HG02981 (cell line): ENCODE results near the gene PRKAR2A.
"Not testable (repeated sequence)": the region's sequence is repeated elsewhere in the genome, so short reads cannot be mapped to it uniquely, and the experiment has no call there.

Source experiments
- ATAC-seq: cut with Tn5 transposase; IDR thresholded peaks from one replicate; pipeline ENCODE4 v1.9.1; 2021; ENCODE audit warnings: mild to moderate bottlenecking, moderate library complexity; ENCODE audit not compliant: unreplicated experiment

PRKAR2A gene

GRCh38 chr3:48734541-48734940 is 113.1 kb downstream of the PRKAR2A start:
- not testable (repeated sequence) for ATAC-seq

- ATAC-seq: not testable (repeated sequence)
Measured at GRCh38 chr3:48733752-48734518, 113.7 kb downstream of the PRKAR2A start.

DNA sequence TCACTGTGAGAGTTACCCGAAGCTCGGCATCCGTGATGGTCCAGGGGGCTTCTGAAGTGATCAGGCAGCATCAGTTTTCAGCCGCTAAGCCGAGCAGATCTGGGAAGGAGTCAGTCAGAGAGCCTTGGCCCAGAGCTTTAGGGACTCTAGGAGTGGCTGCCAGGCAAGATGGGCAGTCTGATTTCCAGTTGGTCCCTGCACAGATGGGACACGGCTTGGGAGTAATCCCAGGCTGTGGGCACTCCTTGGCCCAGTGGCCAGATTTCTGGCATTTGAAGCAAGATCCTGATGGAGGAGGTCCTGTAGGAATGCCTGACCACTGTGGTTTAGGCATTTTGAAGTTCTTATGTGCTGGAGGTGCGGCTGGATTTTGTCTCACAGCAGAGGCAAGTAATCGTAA is 120.2 kb downstream of the PRKAR2A start:
- ATAC-seq: no peak

DNA sequence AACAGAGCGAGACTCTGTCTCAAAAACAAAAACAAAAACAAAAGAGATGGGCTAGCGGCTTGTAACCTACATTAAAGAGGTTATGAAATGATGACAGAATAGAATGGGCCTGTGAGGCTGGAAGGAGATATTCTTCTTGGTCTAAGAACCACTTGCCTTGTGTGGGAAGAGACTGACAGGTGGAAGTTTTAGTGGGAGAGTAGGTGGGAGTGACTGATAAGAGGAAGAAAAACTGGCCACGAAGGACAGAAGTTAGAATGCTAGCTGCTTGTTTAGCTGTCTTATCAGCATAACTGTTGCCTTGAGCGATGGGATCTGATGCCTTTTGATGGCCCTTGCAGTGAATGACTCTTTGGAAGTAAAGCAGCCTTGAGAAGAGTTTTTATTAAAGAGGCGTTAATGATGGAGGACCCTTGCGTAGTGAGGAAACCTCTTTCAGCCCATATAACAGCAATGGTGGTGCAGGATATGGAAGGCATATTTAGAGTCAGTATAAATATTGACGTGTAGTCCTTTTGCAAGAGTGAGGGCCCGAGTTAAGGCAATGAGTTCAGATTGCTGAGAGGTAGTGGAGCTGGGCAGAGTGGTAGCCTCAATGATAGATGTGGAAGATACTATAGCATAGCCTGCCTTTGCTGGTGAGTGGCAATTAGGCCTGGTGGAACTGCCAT is 122.4 kb downstream of the PRKAR2A start:
- ATAC-seq: not testable (repeated sequence)

GRCh38 chr3:48723725-48724124 is 123.9 kb downstream of the PRKAR2A start:
- no peak for ATAC-seq

- not testable (repeated sequence) for ATAC-seq
Measured at GRCh38 chr3:48723293-48723692, 124.4 kb downstream of the PRKAR2A start.

DNA sequence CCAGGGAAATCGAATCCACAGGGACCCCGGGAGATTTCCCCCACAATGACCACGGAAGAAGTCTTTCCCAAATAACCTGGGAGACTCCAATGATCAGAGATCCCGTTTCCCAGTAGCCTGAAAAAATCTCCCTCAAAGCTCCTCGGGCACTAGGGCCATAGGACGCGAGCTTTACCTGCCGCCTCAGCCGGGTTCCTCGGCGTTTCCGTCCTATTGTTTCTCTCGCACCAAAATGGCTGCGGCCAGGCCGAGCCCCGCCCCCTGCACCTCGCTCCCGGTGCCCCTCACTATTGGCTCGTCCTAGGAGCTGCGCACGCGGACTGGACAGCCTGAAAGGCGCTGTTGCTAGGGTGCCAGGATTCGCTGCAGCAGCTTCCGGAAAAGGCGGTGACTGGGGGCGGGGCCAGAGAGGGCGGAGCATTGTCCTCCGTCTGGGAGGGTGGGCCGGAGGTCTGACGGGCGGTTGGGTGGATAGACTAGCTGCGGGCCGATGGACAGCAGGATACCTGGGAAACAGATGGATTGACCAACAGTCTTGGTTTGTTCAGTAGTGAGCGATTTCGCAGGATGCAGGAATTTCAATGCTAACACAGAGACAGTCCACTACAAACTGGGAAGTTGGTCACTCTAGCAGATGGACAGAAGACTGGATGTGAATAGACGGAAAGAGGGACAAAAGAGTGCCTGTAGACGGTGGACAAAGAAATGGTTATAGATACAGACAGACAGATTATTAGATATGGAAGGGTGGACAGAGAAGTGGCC is 130.5 kb downstream of the PRKAR2A start, which contains the start of gene IP6K2:
Gene IP6K2, minus strand, starts transcription at position 240 of the 765 bp plus-strand sequence. CDS start 21,930 bp downstream, outside the sequence.
- peak; percentile 97 for ATAC-seq

DNA sequence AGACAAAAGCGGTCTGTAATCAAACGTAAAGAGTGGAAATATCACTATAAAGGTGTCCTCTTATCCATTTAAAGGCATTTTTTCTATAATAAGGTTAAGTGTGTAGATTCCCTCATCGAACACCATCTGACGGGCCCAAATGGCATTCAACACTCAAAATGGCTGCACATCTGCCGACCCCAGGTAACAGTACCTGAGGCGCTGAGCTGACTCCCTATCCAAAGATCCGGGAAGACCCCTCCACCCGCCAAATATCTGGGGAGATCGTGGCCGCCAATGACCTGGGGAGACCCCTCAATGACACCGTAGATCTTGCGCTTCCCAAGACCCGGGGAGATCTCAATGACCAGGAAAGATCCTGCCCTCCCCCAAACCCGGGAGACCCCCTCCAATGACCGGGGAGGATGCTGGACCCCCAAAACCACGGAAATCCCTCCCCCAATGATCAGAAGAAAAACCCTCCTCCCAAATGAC is 131.1 kb downstream of the PRKAR2A start:
- no peak for ATAC-seq

DNA sequence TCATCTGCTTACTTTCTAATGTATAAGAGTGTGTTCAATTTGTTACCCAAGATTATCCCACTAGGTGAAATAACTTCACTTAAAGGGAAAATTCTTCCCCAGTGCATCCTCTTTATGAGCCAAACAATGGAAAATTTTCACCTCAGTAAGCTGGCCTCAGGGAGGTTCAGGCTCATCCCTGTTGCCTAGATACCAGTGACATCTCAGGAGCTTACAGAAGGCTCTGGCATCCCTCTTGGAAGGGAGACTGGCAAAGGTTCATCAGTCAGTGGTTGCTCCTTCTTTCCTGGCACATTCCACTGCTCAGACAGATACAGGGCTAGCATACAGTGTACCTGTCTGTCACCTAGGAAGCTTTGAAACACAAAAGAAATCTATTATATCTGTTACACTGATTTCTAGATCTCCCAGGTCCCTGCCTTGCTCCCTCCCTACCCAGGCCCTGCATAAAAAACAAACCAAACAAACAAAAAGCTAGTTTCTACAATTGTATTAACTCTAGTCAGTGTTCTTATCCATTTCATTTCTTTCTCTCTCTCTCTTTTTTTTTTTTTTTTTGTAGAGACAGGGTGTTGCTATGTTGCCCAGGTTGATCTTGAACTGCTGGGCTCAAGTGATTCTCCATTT is 132.4 kb downstream of the PRKAR2A start:
- ATAC-seq: no peak

- no peak for ATAC-seq
Measured at GRCh38 chr3:48711727-48712126, 135.9 kb downstream of the PRKAR2A start.

DNA sequence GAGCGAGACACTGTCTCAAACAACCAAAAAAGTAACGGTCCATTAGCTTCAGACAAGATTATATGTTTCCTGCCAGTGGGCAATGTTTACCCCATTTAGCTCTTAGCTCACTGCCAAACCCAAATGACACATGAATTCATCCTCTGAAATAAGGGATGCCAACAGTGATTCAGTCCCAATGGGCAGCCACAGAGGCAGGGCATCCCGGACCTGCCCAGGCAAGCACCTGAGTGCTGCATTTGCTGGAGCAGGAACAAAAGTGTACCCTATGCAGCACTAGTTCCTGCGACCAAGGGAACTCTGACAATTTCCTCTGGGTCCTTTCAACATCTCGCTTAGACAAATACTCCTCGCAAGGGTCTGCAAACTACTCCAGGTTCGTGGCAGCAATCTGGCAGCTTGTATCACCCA is 138.6 kb downstream of the PRKAR2A start:
- no peak for ATAC-seq

DNA sequence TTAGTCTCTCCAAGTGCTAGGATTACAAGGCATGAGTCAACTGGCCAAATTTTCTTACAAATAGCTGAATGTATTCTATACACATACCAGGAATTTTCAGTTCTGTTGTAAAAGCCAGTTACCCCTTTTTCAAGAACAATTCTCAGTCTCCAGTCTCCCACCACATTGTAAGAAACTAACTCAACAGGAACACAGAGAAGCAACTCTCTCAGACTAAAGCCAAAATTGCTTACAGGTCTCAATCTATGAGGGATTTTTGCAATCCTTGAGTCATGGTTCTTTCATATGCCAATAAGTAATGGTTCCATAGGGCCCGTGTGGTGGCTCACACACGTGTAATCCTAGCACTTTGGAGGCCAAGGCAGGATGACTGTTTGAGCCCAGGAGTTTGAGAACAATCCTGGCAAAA is 139.2 kb downstream of the PRKAR2A start:
- no peak for ATAC-seq

- no peak for ATAC-seq
Measured at GRCh38 chr3:48707157-48707556, 140.5 kb downstream of the PRKAR2A start.

DNA sequence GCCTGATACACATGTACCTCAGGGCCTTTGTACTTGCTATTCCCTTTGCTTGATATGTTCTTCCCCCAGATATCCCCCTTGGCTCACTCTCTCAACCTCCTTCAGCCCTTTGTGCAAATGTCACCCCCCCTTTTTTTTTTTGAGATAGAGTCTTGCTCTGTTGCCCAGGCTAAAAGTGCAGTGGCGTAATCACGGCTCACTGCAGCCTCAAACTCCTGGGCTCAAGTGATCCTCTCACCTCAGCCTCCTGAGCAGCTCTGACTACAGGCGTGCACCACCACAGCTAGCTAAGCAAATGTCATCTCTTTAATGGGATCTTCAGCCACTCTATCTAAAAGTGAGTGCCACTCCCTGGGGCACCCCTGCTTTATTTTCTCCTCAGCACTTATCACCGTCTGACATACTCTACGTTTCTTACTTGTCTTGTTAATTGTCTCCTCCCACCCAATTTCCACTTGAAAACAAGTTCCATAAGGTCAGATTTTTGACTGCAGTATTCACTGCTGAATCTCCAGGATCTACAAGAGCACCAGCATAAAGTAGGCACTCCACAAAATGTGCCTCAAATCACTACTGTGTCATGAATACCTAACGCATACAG is 145.3 kb downstream of the PRKAR2A start:
- no peak for ATAC-seq

DNA sequence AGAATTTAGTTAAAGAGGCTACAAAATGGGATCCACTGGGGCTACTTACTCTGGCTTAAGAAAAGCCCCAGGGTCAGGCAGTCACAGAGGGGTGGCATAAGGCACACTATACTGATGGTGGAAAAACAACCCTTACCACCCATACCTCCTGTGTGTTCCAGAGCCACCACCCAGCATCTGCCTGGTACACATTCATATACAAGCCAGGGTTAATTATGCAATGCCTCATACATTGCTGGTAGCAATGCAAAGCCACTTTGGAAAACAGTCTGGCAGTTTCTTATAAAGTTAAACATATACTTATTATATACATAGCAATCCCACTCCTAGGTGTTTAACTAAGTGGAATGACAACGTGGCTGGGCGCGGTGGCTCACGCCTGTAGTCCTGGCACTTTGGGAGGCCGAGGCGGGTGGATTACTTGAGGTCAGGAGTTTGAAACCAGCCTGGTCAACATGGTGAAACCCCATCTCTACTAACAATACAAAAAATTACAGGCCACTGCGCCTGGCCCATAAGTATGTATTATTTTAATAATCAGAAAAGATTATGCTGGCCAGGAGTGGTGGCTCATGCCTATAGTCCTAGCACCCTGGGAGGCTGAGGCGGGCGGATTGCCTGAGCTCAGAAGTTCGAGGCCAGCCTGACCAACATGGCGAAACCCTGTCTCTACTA is 146.8 kb downstream of the PRKAR2A start:
- no peak for ATAC-seq

GRCh38 chr3:48698891-48699290 is 148.8 kb downstream of the PRKAR2A start:
- ATAC-seq: no peak

GRCh38 chr3:48697952-48698351 is 149.7 kb downstream of the PRKAR2A start:
- no peak for ATAC-seq

- no peak for ATAC-seq
Measured at GRCh38 chr3:48696601-48697000, 151.1 kb downstream of the PRKAR2A start.
